ENCODE data around the gene ZDHHC14. TPM values are rescaled to one million over a fixed set of nuclear protein-coding genes. Genes with fewer than 3 reads are reported as not detected.
"Not testable (repeated sequence)": the region's sequence is repeated elsewhere in the genome, so short reads cannot be mapped to it uniquely, and the experiment has no call there.

Gene ZDHHC14
- total RNA-seq, 1 donor from 2014 or later: 23.5 TPM

DNA sequence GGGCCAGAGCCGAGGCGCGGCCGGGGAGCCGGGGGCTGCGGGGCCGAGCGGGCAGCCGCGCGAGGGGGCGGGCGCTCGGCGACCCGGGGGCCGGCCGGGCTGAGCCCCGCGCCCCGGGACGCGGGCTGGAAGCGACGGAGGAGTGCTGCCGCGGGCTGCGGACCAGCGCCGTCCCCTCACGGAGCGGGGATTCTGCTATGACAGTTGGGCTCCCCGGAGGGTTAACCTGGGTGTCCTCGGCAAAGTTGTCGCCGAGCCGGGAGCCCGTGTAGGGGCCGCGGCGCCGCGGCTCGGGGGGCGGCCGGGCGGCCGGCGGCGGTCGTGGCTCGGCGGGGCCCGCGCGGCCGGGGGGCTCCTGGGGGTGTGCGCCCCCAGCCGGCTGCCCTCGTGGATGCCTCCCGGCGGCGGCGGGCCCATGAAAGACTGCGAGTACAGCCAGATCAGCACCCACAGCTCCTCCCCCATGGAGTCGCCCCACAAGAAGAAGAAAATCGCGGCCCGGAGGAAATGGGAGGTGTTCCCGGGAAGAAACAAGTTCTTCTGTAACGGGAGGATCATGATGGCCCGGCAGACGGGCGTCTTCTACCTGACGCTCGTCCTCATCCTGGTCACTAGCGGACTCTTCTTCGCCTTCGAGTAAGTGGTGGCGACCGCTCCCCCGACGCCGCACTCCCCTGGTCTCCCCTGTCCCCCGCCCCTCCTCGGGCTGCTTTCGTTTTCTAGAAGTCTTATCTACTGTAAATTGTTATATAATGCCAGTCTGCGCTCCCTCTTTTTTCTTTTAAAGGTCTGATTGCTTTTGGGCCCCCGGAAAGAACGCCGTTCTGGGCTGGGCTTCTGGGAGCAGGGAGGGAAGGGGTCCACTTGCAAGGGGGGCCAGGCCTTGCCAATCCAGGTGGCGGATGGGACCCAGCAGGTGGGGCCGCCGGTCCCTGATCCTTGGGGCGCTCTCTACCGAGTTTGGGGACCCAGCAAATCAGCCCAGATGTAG is 936 bp downstream of the ZDHHC14 start:
- peak; percentile 67 for DNase-seq (ENCODE audit: low spot score)

DNA sequence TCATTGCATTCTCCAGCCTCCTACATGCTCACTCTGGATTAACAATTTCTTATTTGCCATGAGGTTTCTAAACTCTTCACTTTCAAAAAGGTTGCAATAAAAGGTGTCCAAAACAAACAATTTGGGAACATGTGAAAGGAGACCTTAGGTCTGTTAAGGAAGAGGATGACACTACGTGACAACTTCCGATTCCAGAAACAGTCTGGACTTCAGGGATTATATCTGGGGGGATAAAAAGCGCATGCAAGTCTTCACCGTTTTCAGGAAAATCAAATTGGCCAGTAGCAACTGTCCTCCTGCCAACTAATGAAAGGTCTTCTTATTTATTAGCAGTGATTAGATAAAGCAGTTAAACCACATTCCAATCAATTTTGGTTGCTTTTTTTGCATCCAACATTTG is 1.8 kb downstream of the ZDHHC14 start:
- no peak for DNase-seq (ENCODE audit: low spot score)

DNA sequence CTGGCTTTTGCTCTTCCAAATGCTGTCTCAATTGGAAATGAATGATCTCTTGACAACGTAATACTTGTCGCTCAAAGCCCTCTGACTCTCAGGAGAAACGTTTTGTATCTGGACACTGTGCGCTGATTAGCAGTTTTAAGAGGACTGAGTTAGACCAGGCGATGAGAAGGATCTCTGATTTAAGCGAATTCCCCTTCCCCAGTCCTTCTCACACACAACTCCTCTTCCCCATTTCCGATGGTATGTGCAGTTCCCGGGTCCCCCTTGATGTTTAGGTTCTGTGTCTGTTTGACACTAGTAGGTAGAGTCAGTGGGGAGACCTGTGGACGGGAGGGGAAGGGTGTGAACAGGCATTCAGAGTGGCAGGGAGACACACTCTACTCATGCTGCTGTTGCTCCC is 2.5 kb downstream of the ZDHHC14 start:
- no peak for DNase-seq (ENCODE audit: low spot score)

DNA sequence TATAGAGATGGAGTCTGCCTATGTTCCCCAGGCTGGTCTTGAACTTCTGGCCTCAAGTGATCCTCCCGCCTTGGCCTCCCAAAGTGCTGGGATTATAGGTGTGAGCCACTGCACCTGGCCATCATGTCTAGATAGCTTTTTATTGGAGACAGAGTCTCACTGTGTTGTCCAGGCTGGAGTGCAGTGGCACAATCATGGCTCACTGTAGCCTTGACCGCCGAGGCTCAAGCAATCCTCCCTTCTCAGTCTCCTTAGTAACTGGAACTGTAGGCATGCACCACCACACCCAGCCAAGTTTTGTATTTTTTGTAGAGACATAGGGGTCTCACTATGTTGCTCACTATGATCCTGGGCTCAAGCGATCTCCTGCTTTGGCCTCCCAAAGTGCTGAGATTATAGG is 4.0 kb downstream of the ZDHHC14 start:
- not testable (repeated sequence) for DNase-seq (ENCODE audit: low spot score)

DNA sequence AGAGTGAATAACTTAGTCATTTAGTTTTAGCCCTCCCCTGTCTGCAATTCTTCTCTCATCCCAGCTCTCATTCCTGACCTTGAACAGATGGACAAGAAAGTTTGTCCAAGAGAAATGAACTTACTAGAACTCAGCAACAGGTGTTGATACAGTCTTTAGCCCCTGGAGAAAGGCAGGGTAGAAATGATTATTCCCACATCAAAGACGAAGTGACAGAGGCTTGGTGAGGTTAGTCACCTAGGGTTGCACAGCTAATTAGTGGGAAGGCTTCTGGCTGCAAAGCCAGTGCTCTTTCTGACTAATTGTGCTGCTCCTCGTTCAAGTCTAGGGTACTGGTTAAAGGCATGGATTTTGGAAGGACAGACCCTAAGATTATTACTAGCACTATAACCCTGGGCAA is 4.5 kb downstream of the ZDHHC14 start:
- no peak for DNase-seq (ENCODE audit: low spot score)

DNA sequence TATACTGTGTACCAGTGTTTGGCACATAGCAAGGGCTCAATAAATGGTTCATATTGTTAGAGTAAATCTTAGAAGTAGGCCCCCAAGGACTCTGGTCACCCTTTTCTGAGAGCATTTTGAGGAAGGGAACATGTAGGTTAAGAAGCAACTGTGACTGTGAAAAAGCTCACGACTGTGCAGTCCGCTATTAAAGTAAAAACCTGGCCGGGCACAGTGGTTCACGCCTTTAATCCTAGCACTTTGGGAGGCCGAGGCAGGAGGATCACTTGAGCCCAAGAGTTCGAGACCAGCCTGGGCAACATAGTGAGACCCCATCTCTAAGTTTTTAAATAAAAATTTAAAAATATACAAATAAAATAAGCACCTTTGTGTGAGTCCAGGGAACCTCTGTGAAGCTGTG is 5.0 kb downstream of the ZDHHC14 start:
- DNase-seq (ENCODE audit: low spot score): no peak

DNA sequence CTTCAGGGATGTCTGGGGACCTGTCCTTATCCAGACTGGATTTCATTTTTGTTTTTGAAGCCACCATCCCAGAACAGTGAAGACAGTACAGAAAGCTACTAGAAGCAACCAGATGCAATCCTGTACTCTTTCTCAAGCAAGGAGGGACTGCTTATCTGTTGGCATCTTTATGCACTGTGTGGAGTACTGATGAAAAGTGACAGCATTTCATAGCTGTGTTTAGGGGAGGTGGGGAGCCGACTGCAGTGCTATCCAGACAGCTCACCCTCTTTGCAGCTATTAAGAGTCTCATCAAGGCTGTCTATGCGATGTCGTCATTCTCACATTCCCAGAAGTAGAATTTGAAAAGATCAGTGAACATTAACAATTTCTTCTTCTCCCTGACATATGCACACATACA is 5.5 kb downstream of the ZDHHC14 start:
- DNase-seq (ENCODE audit: low spot score): no peak

DNA sequence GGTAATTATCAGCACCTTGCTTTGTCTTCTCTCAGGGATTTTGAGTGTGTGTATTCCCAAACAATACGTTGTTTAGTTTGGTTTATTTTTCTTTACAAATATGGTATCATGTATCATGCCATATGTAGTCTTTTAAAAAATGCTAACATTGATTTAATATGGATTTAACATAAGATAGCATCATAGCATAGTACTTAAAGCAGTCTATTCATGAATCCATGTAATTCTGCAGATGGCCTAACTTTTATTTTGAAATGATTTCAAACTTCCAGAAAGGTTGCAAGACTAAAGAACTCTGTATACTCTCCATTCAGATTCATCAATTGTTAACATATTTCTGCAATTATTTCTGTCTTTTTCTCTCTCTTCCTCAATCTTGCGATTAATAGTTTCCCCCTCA is 7.9 kb downstream of the ZDHHC14 start:
- no peak for DNase-seq (ENCODE audit: low spot score)

DNA sequence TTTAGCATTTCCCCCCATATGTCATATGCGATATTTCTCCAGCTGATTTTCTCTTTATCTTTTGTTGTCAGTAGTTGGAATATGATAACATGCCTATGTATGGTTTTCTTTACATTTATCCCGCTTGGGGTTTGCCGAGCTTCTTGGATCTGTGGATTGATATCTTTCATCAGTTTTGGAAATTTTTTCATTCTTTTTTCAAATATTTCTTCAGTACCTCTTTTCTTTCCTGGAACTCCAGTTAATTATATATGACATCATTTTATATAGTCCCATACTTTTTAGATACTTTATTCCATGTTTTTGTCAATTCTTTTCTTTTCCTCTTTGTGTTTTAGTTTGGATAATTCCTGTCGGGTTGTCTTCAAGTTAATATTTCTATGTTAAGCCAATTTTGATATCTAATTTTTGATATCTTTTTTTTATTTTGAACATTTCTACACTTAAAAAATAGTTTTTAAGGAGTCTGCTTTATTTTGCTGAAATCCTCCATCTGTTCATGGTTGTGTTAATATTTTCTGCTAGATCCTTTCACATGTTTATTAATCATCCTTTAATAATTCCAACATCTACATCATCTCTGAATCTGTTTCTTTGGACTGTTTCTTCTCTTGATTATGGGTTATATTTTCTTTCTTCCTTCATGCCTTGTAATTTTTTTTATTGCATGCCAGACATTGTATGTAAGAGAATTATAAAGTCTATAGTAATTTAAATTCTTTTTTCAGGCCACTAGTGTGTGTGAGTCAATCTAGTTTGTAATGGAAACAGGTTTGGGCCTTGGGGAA is 9.5 kb downstream of the ZDHHC14 start:
- DNase-seq (ENCODE audit: low spot score): no peak

DNA sequence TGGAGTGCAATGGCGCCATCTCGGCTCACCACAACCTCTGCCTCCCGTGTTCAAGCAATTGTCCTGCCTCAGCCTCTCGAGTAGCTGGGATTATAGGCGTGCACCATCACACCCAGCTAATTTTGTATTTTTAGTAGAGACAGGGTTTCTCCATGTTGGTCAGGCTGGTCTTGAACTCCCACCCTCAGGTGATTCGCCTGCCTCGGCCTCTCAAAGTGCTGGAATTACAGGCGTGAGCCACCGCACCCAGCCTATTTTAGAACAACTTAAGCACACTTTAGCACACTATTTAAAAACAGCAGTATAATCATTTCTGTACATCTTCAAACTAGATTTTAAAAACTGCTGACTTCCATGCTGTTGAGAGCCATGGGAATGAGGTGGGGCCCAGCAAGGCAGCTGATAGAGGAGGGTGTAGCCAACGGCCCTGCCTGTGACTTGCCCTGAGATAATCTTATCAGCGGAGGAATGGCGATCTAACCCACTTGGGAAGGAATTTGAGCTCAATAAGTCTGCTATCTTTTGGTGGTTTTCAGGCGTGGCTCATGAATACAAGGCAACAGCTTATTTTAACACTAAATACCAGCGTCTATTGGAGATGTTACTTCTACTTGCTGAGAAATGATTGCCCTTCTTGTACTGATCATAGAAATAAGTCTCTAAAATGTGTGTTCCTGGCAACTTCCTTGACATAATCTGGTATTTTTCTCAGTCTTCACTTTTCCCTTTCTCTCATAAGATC is 12.1 kb downstream of the ZDHHC14 start:
- no peak for DNase-seq (ENCODE audit: low spot score)

DNA sequence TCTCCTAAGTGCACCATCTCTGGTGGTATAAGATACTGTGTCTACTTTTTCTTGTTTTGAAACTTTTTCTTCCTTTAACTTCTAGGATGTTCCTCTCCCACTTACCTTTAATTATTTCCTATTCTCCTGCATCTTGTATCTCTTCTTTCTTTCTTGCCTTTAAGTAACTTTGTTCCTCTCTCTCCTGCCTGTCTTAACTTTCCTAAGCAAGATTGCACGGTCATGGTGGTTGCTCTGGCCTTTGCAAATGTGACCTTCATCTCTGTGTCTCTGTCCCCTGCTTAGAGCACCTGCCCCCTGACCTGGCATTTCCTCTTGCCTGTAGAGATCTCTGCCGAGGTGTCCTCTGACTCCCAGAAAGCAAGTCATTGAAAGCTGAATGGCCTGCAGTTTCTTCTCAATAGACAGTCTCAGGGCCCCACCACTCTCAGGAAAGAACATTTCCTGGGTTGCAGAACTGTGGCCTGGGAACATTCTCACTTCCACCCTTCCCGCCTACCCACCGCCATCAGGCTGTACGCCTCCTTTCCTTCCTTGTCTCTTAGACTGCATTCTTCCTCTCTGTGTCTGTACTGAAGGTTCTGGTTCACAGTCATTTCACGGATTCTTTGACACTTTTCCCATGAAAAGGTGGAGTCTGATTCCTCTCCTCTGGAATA is 12.8 kb downstream of the ZDHHC14 start:
- no peak for DNase-seq (ENCODE audit: low spot score)

DNA sequence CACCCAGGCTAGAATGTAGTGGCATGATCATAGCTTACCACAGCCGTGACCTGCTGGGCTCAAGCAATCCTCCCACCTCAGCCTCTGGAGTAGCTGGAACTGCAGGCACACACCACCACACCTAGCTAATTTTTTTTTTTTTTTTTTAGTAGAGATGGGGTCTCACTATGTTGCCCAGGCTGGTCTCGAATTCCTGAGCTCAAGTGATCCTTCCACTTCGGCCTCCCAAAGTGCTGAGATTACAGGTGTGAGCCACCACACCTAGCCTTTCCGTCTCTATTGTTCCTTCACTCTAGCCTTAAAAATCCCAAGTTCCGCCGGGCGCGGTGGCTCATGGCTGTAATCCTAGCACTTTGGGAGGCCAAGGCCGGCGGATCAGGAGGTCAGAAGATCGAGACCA is 14.2 kb downstream of the ZDHHC14 start:
- not testable (repeated sequence) for DNase-seq (ENCODE audit: low spot score)

DNA sequence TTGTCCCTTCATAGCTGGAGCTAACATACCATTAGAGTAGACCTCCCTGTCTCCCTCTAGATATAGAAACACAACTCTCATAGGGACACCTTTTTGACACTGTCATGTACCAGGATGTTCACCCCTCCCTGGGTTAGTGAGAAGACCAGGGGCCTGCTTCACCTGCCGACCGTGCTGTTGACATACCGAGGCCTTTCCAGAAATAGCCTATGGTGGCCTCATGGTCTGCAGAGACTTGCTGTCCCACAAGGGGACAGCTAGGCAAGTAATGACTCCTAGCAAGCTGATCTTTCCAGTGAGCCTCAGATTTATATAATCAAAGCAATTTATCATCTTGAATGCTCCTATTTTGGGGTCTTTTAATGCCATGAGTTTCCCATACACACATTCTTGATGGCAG is 15.0 kb downstream of the ZDHHC14 start:
- DNase-seq (ENCODE audit: low spot score): no peak

DNA sequence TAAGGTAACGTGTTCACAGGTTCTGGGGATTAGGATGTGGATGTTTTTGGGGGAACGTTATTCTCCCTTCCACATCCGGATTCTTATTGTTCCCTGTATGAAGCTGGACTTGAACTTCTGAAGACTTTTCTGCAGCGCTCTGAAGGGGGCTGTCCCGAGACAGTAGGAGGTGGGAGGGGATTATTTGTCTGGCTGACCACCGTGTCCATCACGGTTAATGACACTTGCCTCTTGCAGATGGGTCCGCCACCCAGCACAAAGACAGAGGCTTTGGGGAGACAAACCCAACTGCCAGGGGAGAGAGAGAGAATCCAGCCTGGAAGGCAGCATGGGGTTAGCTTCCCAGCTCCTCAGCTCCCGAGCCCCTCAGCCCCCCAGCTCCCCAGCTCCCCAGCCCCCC is 16.7 kb downstream of the ZDHHC14 start:
- no peak for DNase-seq (ENCODE audit: low spot score)

DNA sequence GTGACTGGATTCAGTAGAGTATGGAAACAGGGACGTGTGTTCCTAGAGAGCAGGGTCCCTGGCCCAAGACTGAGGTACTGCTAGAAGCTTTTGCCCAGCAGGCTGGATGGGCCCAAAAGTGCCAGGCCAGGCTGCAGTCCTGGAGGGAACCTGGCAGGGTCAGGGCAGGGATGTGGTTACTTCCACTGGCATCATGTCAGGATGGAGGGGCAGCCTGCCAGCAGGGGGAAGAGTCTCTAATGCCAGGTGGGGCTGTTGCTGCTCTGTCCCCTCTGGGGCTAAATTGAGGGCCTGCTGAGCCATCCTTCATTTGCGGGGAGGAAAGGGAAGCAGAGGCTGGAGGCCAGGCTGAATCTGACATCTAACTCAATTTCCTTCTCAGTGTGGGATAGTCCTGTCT is 17.2 kb downstream of the ZDHHC14 start:
- DNase-seq (ENCODE audit: low spot score): no peak

DNA sequence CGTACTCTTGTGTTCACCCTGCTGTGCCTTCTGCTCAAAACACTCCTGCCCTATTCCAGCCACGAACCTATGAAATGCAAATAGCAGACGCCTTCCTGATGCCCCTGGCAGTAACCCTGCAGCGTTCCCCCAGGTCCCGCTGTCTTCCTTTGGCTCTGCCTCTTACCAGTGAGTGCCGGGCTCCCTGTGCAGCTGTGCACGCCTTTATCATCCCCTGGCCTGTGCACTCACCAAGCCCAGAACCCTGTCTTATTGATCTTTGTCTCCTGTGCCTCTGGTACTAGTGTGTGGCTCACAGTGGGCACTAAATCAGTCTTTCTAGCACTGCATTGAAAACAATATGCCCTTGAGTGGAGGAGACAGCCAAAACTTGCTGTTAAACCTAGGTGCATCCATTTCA is 19.7 kb downstream of the ZDHHC14 start:
- DNase-seq (ENCODE audit: low spot score): no peak

DNA sequence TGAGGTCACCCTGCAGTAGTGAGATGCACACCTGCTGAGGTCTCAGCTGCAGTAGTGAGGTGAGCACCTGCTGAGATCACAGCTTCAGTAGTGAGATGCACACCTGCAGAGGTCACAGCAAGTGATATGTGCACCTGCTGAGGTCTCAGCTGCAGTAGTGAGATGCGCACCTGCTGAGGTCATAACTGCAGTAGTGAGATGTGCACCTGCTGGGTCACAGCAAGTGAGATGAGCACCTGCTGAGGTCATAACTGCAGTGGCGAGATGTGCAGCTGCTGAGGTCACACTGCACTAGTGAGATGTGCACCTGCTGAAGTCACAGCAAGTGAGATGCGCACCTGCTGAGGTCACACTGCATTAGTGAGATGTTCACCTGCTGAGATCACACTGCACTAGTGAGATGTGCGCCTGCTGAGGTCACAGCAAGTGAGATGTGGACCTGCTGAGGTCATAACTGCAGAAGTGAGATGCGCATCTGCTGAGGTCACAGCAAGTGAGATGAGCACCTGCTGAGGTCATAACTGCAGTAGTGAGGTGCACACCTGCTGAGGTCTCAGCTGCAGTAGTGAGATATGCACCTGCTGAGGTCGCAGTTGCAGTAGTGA is 20.8 kb downstream of the ZDHHC14 start:
- no peak for DNase-seq (ENCODE audit: low spot score)

DNA sequence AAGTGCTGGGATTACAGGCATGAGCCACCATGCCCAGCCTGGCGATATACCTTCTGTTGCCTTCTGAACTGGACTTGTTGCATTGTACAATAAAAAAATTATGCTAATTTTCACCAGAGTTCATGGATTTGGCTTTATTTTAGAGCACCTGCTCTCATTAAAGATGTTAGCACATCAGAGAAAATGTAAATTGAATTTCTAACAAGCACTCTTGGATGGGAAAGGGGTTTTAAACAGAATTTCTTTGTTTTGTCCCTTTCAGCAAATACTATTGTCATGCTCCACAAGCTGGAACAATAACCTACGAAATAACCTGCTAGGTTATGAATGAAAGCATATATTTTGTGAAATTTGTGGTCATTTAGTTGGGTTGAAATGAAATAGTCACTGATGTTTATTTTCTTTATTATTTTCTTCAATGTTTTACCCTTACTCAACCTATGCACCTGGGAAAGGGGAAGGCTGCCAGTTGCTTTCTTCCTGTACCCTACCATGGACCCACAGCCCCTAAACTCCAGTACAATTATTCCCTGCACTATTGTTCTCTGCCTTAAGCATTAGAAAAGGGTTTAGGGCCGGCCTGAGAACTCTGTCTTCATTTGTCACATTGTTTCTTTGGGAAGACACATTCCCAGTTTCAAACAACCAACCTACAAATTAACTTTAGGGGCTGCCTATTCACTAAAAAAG is 22.2 kb downstream of the ZDHHC14 start:
- DNase-seq (ENCODE audit: low spot score): no peak

DNA sequence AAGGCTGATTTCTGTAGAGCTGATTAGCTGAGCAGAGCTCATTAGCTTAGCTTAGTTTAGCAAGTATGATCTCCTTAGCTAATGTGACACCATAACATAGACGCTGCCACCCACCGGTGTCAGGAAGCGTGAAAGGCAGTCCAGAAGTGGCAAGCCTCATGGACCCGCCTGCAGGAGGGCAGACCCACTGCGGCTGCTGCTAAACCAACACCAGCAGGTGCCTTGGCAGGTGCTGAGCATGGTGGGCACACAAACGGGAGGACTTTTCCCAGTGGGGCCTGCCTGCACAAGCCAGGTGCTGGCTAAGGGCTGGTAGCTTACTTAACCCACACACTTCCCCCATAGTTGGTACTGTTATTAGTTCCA is 22.7 kb downstream of the ZDHHC14 start:
- DNase-seq (ENCODE audit: low spot score): no peak

DNA sequence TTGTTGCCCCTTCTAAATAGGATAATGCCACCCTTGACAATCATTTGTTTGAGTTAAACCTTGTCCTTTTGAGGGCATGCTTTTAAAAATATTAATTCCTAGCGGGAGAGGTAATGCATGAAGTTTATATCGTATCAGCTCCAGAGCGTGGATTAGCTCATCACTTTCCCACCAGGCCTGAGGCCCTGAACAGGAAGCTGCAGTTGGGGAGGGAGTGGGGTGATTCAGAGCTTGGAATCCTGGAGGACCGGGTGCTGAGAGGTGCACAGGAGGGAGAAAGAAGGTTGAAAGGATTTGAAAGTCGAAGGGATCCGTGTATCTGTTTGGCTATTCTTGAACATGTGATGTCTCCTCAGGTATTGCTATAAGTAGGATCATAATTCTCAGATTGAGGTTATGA is 25.0 kb downstream of the ZDHHC14 start:
- DNase-seq (ENCODE audit: low spot score): no peak

DNA sequence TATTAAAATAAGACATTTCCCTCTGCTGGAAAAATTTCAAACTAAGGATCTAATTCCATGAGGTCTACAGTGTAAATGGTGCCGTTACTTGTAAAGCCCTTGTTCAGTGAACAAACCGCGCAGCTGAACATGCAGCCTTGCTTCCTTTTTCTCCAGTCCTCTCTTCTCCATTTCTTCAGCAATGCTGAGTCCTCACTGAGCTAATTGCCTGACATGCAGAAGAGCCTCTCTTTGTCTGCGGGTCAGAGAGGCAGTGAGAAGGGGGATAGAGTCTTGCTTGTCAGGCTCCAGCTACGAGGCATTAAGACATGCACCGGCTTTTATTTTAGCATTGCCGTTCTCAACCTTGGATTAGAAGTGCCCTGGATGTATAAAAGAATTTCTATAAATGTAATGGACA is 25.7 kb downstream of the ZDHHC14 start:
- no peak for DNase-seq (ENCODE audit: low spot score)
